WTC11 (cell line): ENCODE results near the gene IFIT3. TPM values are rescaled to one million over a fixed set of nuclear protein-coding genes. Genes with fewer than 3 reads are reported as not detected.

ENCODE experiments used
- ATAC-seq: fragments of 200-7000 bp; cut with Tn5 transposase; 2 replicates; pipeline ENCODE4 v1.10.0; 2021; ENCODE audit warnings: mild to moderate bottlenecking, moderate library complexity
- CTCF ChIA-PET: fragments of 300-600 bp; sonication (Branson Sonifier 250); formaldehyde crosslinking; loops from one replicate; lab custom pipeline; 2021; ENCODE audit warnings: antibody characterized with exemption; lab: Charles Lee
- POLR2A ChIA-PET: fragments of 350-600 bp; sonication (Branson Sonifier 250); formaldehyde crosslinking; loops from one replicate; lab custom pipeline; 2021; ENCODE audit warnings: antibody characterized with exemption; lab: Charles Lee
- DNase-seq: peaks from one replicate; pipeline ENCODE4 v3.0.0; 2021; ENCODE audit warnings: low spot score
- H3K27ac Mint-ChIP-seq: 2 replicates; pipeline ENCODE4 v1.8.0; 2021; ENCODE audit warnings: mixed read lengths
- H3K27me3 Mint-ChIP-seq: 2 replicates; pipeline ENCODE4 v1.8.0; 2021; ENCODE audit warnings: low read depth, mild to moderate bottlenecking, moderate library complexity, mixed read lengths
- H3K36me3 Mint-ChIP-seq: 2 replicates; pipeline ENCODE4 v1.8.0; 2021; ENCODE audit warnings: mixed read lengths
- H3K4me1 Mint-ChIP-seq: 2 replicates; pipeline ENCODE4 v1.8.0; 2022; ENCODE audit warnings: mixed read lengths
- H3K4me3 Mint-ChIP-seq: 2 replicates; pipeline ENCODE4 v1.8.0; 2021; ENCODE audit warnings: mild to moderate bottlenecking, moderate library complexity, mixed read lengths
- H3K9me3 Mint-ChIP-seq: 2 replicates; pipeline ENCODE4 v1.8.0; 2021; ENCODE audit warnings: mixed read lengths
- CBFB ChIP-seq: sonication (generic); formaldehyde crosslinking; IDR thresholded peaks from 2 replicates; pipeline ENCODE4 v1.8.1; 2022; ENCODE audit warnings: mild to moderate bottlenecking, low read depth, missing genetic modification reagents
- GTF2I ChIP-seq: fragments of 250-450 bp; sonication (Bioruptor Pico); conservative IDR thresholded peaks from 2 replicates; pipeline ENCODE4 v1.4.0; 2021; ENCODE audit warnings: mild to moderate bottlenecking
- MYBL2 ChIP-seq: sonication (generic); formaldehyde crosslinking; IDR thresholded peaks from 2 replicates; pipeline ENCODE4 v1.8.1; 2023; ENCODE audit warnings: mild to moderate bottlenecking, moderate library complexity, missing genetic modification reagents
- NFATC4 ChIP-seq: fragments of 250-450 bp; sonication (Bioruptor Pico); IDR thresholded peaks from 2 replicates; pipeline ENCODE4 v1.9.0; 2021; ENCODE audit warnings: mild to moderate bottlenecking
- NFE2L1 ChIP-seq: sonication (generic); formaldehyde crosslinking; IDR thresholded peaks from 2 replicates; pipeline ENCODE4 v1.8.1; 2023; ENCODE audit warnings: missing genetic modification reagents
- SOX15 ChIP-seq: fragments of 250-450 bp; sonication (Bioruptor Pico); IDR thresholded peaks from 2 replicates; pipeline ENCODE4 v1.9.0; 2021; ENCODE audit warnings: mild to moderate bottlenecking
- TEAD1 ChIP-seq: sonication (generic); formaldehyde crosslinking; IDR thresholded peaks from 2 replicates; pipeline ENCODE4 v1.8.0; 2022; ENCODE audit warnings: mild to moderate bottlenecking, missing genetic modification reagents
- ZBTB21 ChIP-seq: sonication (generic); formaldehyde crosslinking; IDR thresholded peaks from 2 replicates; pipeline ENCODE4 v1.8.1; 2023; ENCODE audit warnings: mild to moderate bottlenecking, missing genetic modification reagents, borderline replicate concordance
- ZNF138 ChIP-seq: sonication (generic); formaldehyde crosslinking; conservative IDR thresholded peaks from 2 replicates; pipeline ENCODE4 v1.8.1; 2022; ENCODE audit warnings: mild to moderate bottlenecking, moderate library complexity, missing genetic modification reagents
- ZNF219 ChIP-seq: sonication (generic); formaldehyde crosslinking; IDR thresholded peaks from 2 replicates; pipeline ENCODE4 v1.8.0; 2023; ENCODE audit warnings: missing genetic modification reagents, mild to moderate bottlenecking, borderline replicate concordance
- total RNA-seq: library from RNA; stranded (reverse); gene quantifications from 3 replicates; pipeline ENCODE4 v1.2.3, GENCODE V29; 2021
- TF ChIP-seq, protein P1 (sequence below): sonication (generic); formaldehyde crosslinking; IDR thresholded peaks from 2 replicates; pipeline ENCODE4 v1.8.0; 2022; ENCODE audit warnings: mild to moderate bottlenecking, missing genetic modification reagents
- TF ChIP-seq, protein P2 (sequence below): sonication (generic); formaldehyde crosslinking; IDR thresholded peaks from 2 replicates; pipeline ENCODE4 v1.8.1; 2023; ENCODE audit warnings: mild to moderate bottlenecking, missing genetic modification reagents, moderate library complexity
- TF ChIP-seq, protein P3 (sequence below): sonication (generic); formaldehyde crosslinking; IDR thresholded peaks from 2 replicates; pipeline ENCODE4 v1.8.1; 2023; ENCODE audit warnings: mild to moderate bottlenecking, missing genetic modification reagents
- TF ChIP-seq, protein P4 (sequence below): sonication (generic); formaldehyde crosslinking; IDR thresholded peaks from 2 replicates; pipeline ENCODE4 v1.8.1; 2023; ENCODE audit warnings: mild to moderate bottlenecking, missing genetic modification reagents
- TF ChIP-seq, protein P5 (sequence below): fragments of 250-450 bp; sonication (Bioruptor Pico); conservative IDR thresholded peaks from 2 replicates; pipeline ENCODE4 v1.9.0; 2021; ENCODE audit warnings: mild to moderate bottlenecking
- TF ChIP-seq, protein P6 (sequence below): sonication (generic); formaldehyde crosslinking; IDR thresholded peaks from 2 replicates; pipeline ENCODE4 v1.8.1; 2023; ENCODE audit warnings: mild to moderate bottlenecking, moderate library complexity, missing genetic modification reagents

Gene IFIT3
- total RNA-seq, 1 experiment from 2014 or later: 0.42 TPM

DNA sequence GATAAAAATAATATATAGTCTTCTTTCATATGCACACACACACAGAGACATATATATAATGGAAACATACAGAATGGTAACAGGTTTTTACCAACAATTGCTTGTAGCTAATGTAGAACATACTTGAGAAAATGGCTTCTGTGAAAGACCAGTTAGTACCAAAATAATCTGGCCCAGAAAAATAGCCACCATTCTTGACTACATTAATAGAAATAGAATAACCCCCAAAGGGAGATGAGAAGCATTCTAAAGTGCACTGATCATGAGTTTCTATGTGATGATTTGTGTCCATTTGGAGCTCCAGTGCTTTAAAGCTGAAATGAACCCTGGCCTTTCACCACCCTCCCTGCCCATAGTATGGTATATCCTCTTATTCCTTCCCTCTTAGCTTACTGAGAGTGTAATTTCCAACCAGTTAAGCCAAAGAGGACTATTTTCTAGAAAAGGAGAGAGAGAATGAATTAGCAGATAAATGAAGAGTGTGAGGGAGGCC lies 48.9 kb upstream of the IFIT3 start (continued):
- TF ChIP-seq, protein P1, sequence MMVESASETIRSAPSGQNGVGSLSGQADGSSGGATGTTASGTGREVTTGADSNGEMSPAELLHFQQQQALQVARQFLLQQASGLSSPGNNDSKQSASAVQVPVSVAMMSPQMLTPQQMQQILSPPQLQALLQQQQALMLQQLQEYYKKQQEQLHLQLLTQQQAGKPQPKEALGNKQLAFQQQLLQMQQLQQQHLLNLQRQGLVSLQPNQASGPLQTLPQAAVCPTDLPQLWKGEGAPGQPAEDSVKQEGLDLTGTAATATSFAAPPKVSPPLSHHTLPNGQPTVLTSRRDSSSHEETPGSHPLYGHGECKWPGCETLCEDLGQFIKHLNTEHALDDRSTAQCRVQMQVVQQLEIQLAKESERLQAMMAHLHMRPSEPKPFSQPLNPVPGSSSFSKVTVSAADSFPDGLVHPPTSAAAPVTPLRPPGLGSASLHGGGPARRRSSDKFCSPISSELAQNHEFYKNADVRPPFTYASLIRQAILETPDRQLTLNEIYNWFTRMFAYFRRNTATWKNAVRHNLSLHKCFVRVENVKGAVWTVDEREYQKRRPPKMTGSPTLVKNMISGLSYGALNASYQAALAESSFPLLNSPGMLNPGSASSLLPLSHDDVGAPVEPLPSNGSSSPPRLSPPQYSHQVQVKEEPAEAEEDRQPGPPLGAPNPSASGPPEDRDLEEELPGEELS (CRISPR knock-in tag): no peak
- TF ChIP-seq NFE2L1 (no peak), CBFB (no peak), ZNF219 (no peak)
- TF ChIP-seq, protein P2, sequence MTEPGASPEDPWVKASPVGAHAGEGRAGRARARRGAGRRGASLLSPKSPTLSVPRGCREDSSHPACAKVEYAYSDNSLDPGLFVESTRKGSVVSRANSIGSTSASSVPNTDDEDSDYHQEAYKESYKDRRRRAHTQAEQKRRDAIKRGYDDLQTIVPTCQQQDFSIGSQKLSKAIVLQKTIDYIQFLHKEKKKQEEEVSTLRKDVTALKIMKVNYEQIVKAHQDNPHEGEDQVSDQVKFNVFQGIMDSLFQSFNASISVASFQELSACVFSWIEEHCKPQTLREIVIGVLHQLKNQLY: no peak

DNA sequence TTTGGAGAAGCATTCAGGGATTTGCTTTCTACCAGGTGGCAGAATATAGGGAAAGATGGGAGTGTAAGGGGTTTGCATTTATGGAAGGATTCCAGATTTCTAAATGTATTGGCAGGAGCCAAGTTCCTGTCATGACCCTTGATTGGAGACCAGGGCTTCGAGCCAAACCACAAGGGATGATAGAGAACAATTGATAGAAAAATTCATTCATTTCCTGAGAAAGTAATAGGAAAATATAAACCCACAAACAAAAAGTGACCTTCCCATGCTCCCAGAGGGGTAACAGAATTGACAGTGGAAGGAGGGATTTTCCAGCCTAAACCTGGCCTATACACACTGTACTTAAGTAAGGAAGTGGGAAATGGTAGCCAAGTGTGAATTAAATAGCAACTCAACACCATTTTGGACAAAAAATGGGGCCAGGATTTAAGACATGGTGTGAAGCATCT lies 48.4 kb upstream of the IFIT3 start:
- no peak overlapping the region for H3K4me3 Mint-ChIP-seq
- DNase-seq (no peak), ATAC-seq (no peak)
- no peaks in the 10 kb centered on the region for H3K36me3 Mint-ChIP-seq
- TF ChIP-seq, protein P3, sequence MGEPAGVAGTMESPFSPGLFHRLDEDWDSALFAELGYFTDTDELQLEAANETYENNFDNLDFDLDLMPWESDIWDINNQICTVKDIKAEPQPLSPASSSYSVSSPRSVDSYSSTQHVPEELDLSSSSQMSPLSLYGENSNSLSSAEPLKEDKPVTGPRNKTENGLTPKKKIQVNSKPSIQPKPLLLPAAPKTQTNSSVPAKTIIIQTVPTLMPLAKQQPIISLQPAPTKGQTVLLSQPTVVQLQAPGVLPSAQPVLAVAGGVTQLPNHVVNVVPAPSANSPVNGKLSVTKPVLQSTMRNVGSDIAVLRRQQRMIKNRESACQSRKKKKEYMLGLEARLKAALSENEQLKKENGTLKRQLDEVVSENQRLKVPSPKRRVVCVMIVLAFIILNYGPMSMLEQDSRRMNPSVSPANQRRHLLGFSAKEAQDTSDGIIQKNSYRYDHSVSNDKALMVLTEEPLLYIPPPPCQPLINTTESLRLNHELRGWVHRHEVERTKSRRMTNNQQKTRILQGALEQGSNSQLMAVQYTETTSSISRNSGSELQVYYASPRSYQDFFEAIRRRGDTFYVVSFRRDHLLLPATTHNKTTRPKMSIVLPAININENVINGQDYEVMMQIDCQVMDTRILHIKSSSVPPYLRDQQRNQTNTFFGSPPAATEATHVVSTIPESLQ: no peak
- TF ChIP-seq MYBL2 (CRISPR knock-in tag) (no peak), ZBTB21 (no peak), SOX15 (CRISPR knock-in tag) (no peak), GTF2I (CRISPR knock-in tag) (no peak), TEAD1 (CRISPR knock-in tag) (no peak), NFATC4 (CRISPR knock-in tag) (no peak), ZNF138 (no peak)
- TF ChIP-seq, protein P4, sequence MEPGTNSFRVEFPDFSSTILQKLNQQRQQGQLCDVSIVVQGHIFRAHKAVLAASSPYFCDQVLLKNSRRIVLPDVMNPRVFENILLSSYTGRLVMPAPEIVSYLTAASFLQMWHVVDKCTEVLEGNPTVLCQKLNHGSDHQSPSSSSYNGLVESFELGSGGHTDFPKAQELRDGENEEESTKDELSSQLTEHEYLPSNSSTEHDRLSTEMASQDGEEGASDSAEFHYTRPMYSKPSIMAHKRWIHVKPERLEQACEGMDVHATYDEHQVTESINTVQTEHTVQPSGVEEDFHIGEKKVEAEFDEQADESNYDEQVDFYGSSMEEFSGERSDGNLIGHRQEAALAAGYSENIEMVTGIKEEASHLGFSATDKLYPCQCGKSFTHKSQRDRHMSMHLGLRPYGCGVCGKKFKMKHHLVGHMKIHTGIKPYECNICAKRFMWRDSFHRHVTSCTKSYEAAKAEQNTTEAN (CRISPR knock-in tag): no peak
- TF ChIP-seq, protein P5, sequence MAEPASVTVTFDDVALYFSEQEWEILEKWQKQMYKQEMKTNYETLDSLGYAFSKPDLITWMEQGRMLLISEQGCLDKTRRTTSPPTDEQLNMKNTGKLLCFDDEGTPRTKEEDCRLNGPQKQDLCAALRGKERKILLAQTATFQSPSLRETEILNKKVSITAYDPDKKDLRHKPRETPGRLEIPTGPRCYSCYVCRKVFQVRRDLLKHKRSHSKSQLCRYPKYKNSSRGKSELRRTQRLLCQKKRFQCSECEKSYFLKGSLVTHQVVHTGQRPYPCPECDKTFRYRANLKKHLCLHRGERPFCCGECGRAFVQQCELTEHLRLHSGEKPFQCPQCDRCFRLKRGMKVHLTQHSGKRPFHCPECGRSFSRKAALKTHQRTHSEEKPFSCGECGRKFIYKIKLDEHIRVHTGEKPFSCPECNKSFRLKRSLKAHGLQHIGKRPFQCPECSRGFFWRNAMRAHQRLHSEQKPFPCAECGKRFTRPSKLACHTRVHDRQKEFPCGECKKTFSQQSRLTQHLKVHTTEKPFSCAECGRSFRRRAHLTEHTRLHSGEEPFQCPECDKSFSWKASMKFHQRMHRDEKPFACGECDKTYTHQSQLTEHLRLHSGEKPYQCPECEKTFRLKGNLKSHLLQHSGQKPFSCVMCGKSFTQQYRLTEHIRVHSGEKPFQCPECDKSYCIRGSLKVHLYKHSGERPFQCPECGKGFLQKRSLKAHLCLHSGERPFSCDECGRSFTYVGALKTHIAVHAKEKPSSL (CRISPR knock-in tag): no peak
- TF ChIP-seq, protein P2: no peak
- TF ChIP-seq, protein P6, sequence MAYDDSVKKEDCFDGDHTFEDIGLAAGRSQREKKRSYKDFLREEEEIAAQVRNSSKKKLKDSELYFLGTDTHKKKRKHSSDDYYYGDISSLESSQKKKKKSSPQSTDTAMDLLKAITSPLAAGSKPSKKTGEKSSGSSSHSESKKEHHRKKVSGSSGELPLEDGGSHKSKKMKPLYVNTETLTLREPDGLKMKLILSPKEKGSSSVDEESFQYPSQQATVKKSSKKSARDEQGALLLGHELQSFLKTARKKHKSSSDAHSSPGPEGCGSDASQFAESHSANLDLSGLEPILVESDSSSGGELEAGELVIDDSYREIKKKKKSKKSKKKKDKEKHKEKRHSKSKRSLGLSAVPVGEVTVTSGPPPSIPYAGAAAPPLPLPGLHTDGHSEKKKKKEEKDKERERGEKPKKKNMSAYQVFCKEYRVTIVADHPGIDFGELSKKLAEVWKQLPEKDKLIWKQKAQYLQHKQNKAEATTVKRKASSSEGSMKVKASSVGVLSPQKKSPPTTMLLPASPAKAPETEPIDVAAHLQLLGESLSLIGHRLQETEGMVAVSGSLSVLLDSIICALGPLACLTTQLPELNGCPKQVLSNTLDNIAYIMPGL (CRISPR knock-in tag): no peak
- ChIA-PET CTCF (no interaction called here), POLR2A (no interaction called here)
- H3K9me3 Mint-ChIP-seq: no peaks in the 10 kb centered on the region
- no peaks in the 10 kb centered on the region for H3K27me3 Mint-ChIP-seq
- H3K4me1 Mint-ChIP-seq: peaks cover 14% of the 10 kb centered on the region
- H3K27ac Mint-ChIP-seq: no peak overlapping the region
